ENCODE results near the gene MGP.

DNA sequence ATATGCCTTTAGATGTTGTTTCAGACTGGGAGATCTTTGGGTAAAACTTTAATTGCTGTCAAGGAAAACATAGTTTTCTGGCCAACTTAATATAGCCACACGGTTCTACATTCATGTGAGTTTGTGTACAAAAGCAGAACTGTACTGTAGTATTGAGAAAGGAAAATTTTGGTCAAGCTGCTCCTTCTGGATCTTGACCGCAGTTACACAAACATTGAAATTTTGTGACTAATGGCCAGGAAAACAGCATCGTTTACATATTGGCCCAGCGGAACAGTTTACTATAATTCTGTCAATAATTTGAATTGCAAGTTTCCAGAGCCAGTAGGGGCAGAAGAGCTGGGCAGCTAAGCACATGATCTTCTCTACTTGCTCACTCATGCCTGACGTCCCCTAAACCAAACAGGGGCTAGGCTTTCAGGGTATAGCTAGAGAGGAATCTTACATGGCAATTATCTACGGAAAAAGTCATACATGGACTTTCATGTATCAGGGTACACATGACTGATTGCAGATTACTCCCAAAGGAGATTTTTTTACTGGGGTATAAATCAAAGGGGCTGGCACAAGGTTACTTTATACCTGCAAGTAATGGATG is 31.0 kb downstream of the MGP start:
- no peak for TF ChIP-seq POLR2A (IDR thresholded peaks at IDR 0.05; ENCODE audit: low read length)
- TF ChIP-seq GATA1 (IDR thresholded peaks at IDR 0.05; ENCODE audit: low read depth, low read length) = no peak

All from erythroblast (primary cell).